PC-9 (cell line): Measurements from ENCODE around the gene IP6K1.

Experiments used
- EZH2 ChIP-seq: fragments of 200-600 bp; sonication (generic); IDR thresholded peaks from 2 replicates; pipeline ENCODE4 v1.8.0; 2017; ENCODE audit warnings: antibody characterized with exemption, low read depth
- TF ChIP-seq, protein P1 (sequence below): fragments of 200-600 bp; sonication (generic); conservative IDR thresholded peaks from 2 replicates; pipeline ENCODE4 v1.6.1; 2017; ENCODE audit warnings: mixed run types, antibody characterized with exemption, mild to moderate bottlenecking, moderate library complexity

DNA sequence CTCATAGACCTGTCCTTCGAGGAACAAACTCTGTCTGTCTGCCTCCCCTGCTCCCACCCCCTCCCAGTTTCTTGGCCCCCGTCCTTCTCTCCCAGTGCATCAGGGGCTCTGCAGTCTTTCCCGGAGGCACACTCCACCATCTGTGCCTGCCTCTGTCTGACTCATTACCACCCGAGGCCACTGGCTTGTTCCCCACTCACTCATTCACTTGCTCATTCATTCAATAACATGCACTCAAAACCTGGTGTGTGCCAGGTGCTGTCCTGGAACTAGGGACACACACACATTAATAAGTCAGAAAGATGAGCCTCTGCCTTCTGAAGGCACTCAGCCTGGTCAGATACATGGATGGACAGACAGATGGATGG is 79.2 kb downstream of the IP6K1 start:
- TF ChIP-seq, protein P1, sequence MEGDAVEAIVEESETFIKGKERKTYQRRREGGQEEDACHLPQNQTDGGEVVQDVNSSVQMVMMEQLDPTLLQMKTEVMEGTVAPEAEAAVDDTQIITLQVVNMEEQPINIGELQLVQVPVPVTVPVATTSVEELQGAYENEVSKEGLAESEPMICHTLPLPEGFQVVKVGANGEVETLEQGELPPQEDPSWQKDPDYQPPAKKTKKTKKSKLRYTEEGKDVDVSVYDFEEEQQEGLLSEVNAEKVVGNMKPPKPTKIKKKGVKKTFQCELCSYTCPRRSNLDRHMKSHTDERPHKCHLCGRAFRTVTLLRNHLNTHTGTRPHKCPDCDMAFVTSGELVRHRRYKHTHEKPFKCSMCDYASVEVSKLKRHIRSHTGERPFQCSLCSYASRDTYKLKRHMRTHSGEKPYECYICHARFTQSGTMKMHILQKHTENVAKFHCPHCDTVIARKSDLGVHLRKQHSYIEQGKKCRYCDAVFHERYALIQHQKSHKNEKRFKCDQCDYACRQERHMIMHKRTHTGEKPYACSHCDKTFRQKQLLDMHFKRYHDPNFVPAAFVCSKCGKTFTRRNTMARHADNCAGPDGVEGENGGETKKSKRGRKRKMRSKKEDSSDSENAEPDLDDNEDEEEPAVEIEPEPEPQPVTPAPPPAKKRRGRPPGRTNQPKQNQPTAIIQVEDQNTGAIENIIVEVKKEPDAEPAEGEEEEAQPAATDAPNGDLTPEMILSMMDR, result no peak
- no peak for TF ChIP-seq EZH2
